Body of pancreas (tissue), 4 donors: ENCODE results near the gene GMPR.

Source experiments
- POLR2A ChIP-seq, 3 donors: fragments of 450-650 bp; IDR thresholded peaks; one replicate each; pipeline ENCODE4 v1.6.1; 2016; ENCODE audit warnings: antibody characterized with exemption in 3 of 3, mild to moderate bottlenecking in 2 of 3
- TF ChIP-seq, protein P1 (sequence below), 7 experiments: fragments of 450-650 bp in 4 of 7; fragments of 200-600 bp in 3 of 7; sonication (generic) in 3 of 7; IDR thresholded peaks; one replicate each; pipeline ENCODE4 v1.5.1; 2016 to 2019; ENCODE audit warnings: antibody characterized with exemption in 7 of 7

DNA sequence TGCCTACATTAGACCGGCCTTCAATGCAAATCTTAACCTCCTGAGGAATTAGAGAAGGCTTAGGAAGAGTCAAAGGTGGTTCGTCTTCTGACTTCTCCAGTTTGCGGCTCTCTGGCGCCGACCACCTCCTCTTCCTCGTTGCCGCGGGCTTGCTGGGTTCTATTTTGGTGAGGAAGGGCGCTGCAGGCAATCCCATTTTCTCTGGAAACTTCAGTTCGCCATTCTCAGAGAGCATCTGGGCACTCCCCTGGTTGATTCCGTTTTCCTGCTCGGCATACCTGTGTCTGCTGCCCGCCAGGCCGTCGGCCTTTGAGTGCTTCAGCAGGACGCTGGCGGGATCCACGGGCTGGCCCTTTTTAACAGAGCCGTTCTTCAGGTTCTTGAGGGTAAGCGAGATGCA lies 67.9 kb downstream of the GMPR start:
- no peak for TF ChIP-seq POLR2A (IDR thresholded peaks at IDR 0.05)
- TF ChIP-seq, protein P1, sequence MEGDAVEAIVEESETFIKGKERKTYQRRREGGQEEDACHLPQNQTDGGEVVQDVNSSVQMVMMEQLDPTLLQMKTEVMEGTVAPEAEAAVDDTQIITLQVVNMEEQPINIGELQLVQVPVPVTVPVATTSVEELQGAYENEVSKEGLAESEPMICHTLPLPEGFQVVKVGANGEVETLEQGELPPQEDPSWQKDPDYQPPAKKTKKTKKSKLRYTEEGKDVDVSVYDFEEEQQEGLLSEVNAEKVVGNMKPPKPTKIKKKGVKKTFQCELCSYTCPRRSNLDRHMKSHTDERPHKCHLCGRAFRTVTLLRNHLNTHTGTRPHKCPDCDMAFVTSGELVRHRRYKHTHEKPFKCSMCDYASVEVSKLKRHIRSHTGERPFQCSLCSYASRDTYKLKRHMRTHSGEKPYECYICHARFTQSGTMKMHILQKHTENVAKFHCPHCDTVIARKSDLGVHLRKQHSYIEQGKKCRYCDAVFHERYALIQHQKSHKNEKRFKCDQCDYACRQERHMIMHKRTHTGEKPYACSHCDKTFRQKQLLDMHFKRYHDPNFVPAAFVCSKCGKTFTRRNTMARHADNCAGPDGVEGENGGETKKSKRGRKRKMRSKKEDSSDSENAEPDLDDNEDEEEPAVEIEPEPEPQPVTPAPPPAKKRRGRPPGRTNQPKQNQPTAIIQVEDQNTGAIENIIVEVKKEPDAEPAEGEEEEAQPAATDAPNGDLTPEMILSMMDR (IDR thresholded peaks at IDR 0.05): no peak
